ENCODE results near the gene INSL3.

GRCh38 chr19:17862711-17863519, 41.6 kb upstream of the INSL3 start:
- TF ChIP-seq ZSCAN30 (CRISPR knock-in tag; IDR thresholded peaks at IDR 0.05) (no peak), ZNF350 (CRISPR knock-in tag; IDR thresholded peaks at IDR 0.05; ENCODE audit: borderline replicate concordance, low read depth) (no peak), NONO (IDR thresholded peaks at IDR 0.05) (no peak), NONO (CRISPR knock-in tag; conservative IDR thresholded peaks at IDR 0.05) (no peak), CHD4 (IDR thresholded peaks at IDR 0.05; ENCODE audit: borderline replicate concordance, low read length) (no peak), POLR2AphosphoS5 (IDR thresholded peaks at IDR 0.05; ENCODE audit: low read depth, low read length) (no peak), HMGXB4 (CRISPR knock-in tag; IDR thresholded peaks at IDR 0.05; ENCODE audit: borderline replicate concordance in 1 of 2, low read depth in 1 of 2) (no peak), ZNF574 (CRISPR knock-in tag; IDR thresholded peaks at IDR 0.05) (no peak), ZNF142 (CRISPR knock-in tag; IDR thresholded peaks at IDR 0.05) (no peak), FOSL2 (CRISPR knock-in tag; IDR thresholded peaks at IDR 0.05) (no peak)
